Left lung (tissue), 10 donors: Measurements from ENCODE around the gene SOS2. TPM values are rescaled to one million over a fixed set of nuclear protein-coding genes. Genes with fewer than 3 reads are reported as not detected.

Experiments
- ATAC-seq: fragments of 200-7000 bp; cut with Tn5 transposase; one replicate; pipeline ENCODE4 v1.9.1; 2020; ENCODE audit warnings: moderate library complexity
- DNase-seq, 4 donors: peaks; one replicate each; pipeline ENCODE4 v3.0.0-alpha.2; 2013 to 2020
- H3K27ac ChIP-seq, 2 donors: fragments of 200-600 bp; sonication (generic) in 1 of 2; one replicate each; pipeline versions ENCODE4 v1.5.0 to v1.8.0; 2020 to 2021
- H3K27me3 ChIP-seq, 2 donors: fragments of 200-600 bp; sonication (generic) in 1 of 2; one replicate each; pipeline versions ENCODE4 v1.5.0 to v1.8.0; 2020 to 2021
- H3K36me3 ChIP-seq, 2 donors: fragments of 200-600 bp; sonication (generic) in 1 of 2; one replicate each; pipeline versions ENCODE4 v1.5.0 to v1.8.0; 2020 to 2021
- H3K4me1 ChIP-seq, 2 donors: fragments of 200-600 bp; one replicate each; pipeline ENCODE4 v1.8.0; 2021
- H3K4me3 ChIP-seq, 2 donors: fragments of 200-600 bp; sonication (generic) in 1 of 2; one replicate each; pipeline versions ENCODE4 v1.5.0 to v1.8.0; 2020 to 2021; ENCODE audit warnings: mild to moderate bottlenecking in 1 of 2
- H3K9me3 ChIP-seq, 2 donors: fragments of 200-600 bp; sonication (generic) in 1 of 2; one replicate each; pipeline versions ENCODE4 v1.5.0 to v1.8.0; 2020 to 2021
- intact Hi-C, 2 donors: fragments of 100-400 bp; cut with DNase I; formaldehyde crosslinking; loops; one replicate each; pipeline versions ENCODE4 v1.11.2 to v1.14.2; 2022
- polyA plus RNA-seq, 6 donors: library from polyadenylated mRNA; unstranded; fragments of 120-200 nt; gene quantifications; one replicate each; pipeline ENCODE4 v1.2.1, GENCODE V29; 2013; ENCODE audit not compliant: insufficient read length in 6 of 6
- total RNA-seq, 2 donors: library from RNA; stranded (reverse); fragmentation: NEBNext Ultra II Directional; extraction: Animal tissue kit (Norgen Biotek cat#: 25700); gene quantifications; one replicate each; pipeline ENCODE4 v1.2.1, GENCODE V29; 2021
- TF ChIP-seq, protein P1 (sequence below), 2 donors: fragments of 200-600 bp; sonication (generic) in 1 of 2; IDR thresholded peaks; one replicate each; pipeline versions ENCODE4 v1.5.0 to v1.8.0; 2021; ENCODE audit warnings: antibody characterized with exemption in 2 of 2
- donor health status: DM: no; HTN: yes; CAD: no.
- donor health status: DM: no; HTN: no; CAD: no.

Gene SOS2
- total and polyA plus RNA-seq, 8 donors: 27.8 to 37.6 (median 36.4) TPM

DNA sequence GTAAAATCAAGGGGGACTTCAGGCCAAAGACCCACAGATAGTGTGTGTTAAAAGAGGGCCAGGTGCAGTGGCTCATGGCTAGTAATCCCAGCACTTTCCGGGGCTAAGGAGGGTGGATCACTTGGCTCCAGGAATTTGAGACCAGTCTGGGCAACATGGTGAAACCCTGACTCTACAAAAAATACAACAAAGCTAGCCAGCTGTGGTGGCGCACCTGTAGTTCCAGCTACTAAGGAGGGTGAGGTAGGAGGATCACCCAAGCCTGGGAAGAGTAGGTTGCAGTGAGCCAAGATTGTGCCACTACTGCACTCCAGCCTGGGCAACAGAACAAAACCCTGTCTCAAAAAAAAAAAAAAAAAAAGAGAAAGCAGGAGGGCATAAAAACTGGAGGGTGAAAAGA is 123.5 kb downstream of the SOS2 start:
- peaks cover 0 to 59% of the 10 kb centered on the region in 2 donors for H3K36me3 ChIP-seq
- no peak overlapping the region for H3K4me3 ChIP-seq
- H3K27me3 ChIP-seq: no peaks in the 10 kb centered on the region
- peak overlapping the region in 1 of 2 donors; percentile 34 for H3K27ac ChIP-seq
- intact Hi-C loops: no loop called here
- DNase-seq (no peak), ATAC-seq (peak; percentile 58)
- TF ChIP-seq, protein P1, sequence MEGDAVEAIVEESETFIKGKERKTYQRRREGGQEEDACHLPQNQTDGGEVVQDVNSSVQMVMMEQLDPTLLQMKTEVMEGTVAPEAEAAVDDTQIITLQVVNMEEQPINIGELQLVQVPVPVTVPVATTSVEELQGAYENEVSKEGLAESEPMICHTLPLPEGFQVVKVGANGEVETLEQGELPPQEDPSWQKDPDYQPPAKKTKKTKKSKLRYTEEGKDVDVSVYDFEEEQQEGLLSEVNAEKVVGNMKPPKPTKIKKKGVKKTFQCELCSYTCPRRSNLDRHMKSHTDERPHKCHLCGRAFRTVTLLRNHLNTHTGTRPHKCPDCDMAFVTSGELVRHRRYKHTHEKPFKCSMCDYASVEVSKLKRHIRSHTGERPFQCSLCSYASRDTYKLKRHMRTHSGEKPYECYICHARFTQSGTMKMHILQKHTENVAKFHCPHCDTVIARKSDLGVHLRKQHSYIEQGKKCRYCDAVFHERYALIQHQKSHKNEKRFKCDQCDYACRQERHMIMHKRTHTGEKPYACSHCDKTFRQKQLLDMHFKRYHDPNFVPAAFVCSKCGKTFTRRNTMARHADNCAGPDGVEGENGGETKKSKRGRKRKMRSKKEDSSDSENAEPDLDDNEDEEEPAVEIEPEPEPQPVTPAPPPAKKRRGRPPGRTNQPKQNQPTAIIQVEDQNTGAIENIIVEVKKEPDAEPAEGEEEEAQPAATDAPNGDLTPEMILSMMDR (IDR thresholded peaks at IDR 0.05): no peak
- H3K9me3 ChIP-seq: no peaks in the 10 kb centered on the region
- H3K4me1 ChIP-seq: peaks cover 0 to 4% of the 10 kb centered on the region in 2 donors

DNA sequence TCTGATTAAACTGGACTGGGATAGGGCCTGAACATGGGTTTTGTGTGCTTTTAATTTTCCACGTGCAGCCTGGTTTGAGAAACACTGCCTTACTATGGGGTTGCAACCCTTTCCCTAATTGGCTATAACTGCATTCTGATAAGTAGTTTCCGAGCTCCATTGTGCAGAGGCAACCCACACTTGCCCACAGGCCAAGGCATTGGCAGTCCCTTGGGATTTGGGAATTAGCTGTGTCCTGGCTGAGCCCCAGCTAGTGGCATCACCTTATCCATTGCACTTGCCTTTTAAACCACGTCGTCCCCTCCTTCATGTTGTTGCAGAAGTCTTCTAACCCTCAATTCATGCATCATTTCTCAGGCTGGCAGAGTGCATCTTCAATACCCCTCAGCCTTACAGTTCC is 125.2 kb downstream of the SOS2 start:
- TF ChIP-seq, protein P1 (IDR thresholded peaks at IDR 0.05): no peak
- intact Hi-C loops: no loop called here
- Histone ChIP-seq H3K4me3 (no peak overlapping the region), H3K36me3 (peaks cover 0 to 42% of the 10 kb centered on the region in 2 donors), H3K27me3 (no peaks in the 10 kb centered on the region), H3K9me3 (no peaks in the 10 kb centered on the region), H3K4me1 (peaks cover 0 to 4% of the 10 kb centered on the region in 2 donors), H3K27ac (no peak overlapping the region)
- ATAC-seq (no peak), DNase-seq (no peak)

GRCh38 chr14:50103558-50103957 is 127.8 kb downstream of the SOS2 start:
- Histone ChIP-seq H3K27ac (no peak overlapping the region), H3K27me3 (no peaks in the 10 kb centered on the region), H3K9me3 (no peaks in the 10 kb centered on the region), H3K36me3 (peaks cover 0 to 19% of the 10 kb centered on the region in 2 donors), H3K4me3 (no peak overlapping the region), H3K4me1 (peaks cover 0 to 4% of the 10 kb centered on the region in 2 donors)
- DNase-seq (no peak), ATAC-seq (no peak)
- intact Hi-C loops: loop anchor here in 1 of 2 donors (5.0 kb wide), 1 partner anchor 226 kb away; no protein-coding TSS in a partner anchor
- TF ChIP-seq, protein P1 (IDR thresholded peaks at IDR 0.05): no peak

GRCh38 chr14:50101417-50101816 is 130.0 kb downstream of the SOS2 start:
- Histone ChIP-seq H3K27me3 (no peaks in the 10 kb centered on the region), H3K9me3 (no peaks in the 10 kb centered on the region), H3K4me3 (no peak overlapping the region), H3K27ac (no peak overlapping the region), H3K4me1 (peaks cover 0 to 4% of the 10 kb centered on the region in 2 donors), H3K36me3 (peaks cover 0 to 4% of the 10 kb centered on the region in 2 donors)
- intact Hi-C loops: loop anchor here in 1 of 2 donors (5.0 kb wide), 1 partner anchor 224 kb away; no protein-coding TSS in a partner anchor
- no peak for ATAC-seq
- DNase-seq: no peak
- TF ChIP-seq, protein P1 (IDR thresholded peaks at IDR 0.05): no peak

GRCh38 chr14:50100805-50101204 is 130.6 kb downstream of the SOS2 start:
- no peaks in the 10 kb centered on the region for H3K36me3 ChIP-seq
- intact Hi-C loops: loop anchor here in 1 of 2 donors (5.0 kb wide), 1 partner anchor 224 kb away; no protein-coding TSS in a partner anchor
- DNase-seq (no peak), ATAC-seq (no peak)
- H3K9me3 ChIP-seq: no peaks in the 10 kb centered on the region
- peaks cover 0 to 4% of the 10 kb centered on the region in 2 donors for H3K4me1 ChIP-seq
- H3K27ac ChIP-seq: no peak overlapping the region
- H3K4me3 ChIP-seq: no peak overlapping the region
- H3K27me3 ChIP-seq: no peaks in the 10 kb centered on the region
- TF ChIP-seq, protein P1 (IDR thresholded peaks at IDR 0.05): no peak
